Measurements from ENCODE around the gene MIP. TPM values are rescaled to one million over a fixed set of nuclear protein-coding genes. Genes with fewer than 3 reads are reported as not detected.

MIP gene
- polyA plus RNA-seq, 1 donor from 2014 or later = not detected

GRCh38 chr12:56425193-56425592, 29.3 kb downstream of the MIP start:
- TF ChIP-seq RAD21 (conservative IDR thresholded peaks at IDR 0.05) (no peak), MXI1 (conservative IDR thresholded peaks at IDR 0.05; ENCODE audit: poor library complexity, severe bottlenecking) (no peak), TAF1 (IDR thresholded peaks at IDR 0.05; ENCODE audit: low read depth) (no peak), EP300 (conservative IDR thresholded peaks at IDR 0.05; ENCODE audit: poor library complexity, severe bottlenecking) (no peak), POLR2AphosphoS5 (IDR thresholded peaks at IDR 0.05) (no peak), EZH2 (IDR thresholded peaks at IDR 0.05; ENCODE audit: borderline replicate concordance, insufficient read depth, low read length, poor library complexity, severe bottlenecking) (no peak)
- TF ChIP-seq, protein P1, sequence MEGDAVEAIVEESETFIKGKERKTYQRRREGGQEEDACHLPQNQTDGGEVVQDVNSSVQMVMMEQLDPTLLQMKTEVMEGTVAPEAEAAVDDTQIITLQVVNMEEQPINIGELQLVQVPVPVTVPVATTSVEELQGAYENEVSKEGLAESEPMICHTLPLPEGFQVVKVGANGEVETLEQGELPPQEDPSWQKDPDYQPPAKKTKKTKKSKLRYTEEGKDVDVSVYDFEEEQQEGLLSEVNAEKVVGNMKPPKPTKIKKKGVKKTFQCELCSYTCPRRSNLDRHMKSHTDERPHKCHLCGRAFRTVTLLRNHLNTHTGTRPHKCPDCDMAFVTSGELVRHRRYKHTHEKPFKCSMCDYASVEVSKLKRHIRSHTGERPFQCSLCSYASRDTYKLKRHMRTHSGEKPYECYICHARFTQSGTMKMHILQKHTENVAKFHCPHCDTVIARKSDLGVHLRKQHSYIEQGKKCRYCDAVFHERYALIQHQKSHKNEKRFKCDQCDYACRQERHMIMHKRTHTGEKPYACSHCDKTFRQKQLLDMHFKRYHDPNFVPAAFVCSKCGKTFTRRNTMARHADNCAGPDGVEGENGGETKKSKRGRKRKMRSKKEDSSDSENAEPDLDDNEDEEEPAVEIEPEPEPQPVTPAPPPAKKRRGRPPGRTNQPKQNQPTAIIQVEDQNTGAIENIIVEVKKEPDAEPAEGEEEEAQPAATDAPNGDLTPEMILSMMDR (IDR thresholded peaks at IDR 0.05; ENCODE audit: poor library complexity, severe bottlenecking) = no peak
- no peaks in the 10 kb centered on the region for H3K36me3 ChIP-seq (ENCODE audit: insufficient read depth, low read length)

DNA sequence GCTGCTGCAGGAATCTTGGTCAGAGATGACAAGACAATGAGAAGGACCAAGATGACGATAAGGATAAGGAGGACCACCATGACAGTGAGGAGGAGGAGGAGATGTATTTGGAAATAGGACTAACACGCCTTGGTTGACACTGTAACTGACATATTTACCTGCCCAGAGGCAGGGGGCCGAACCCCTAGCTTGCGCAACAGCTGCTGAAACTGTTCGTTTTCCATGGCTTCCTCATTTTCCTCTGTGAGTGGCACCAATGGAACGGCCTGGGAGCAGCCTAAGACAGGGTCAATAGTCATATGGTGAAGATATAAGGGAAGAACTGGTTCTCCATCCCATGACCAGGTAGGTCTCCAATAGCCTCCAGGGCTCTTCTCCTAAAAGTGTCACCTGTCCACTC, 34.0 kb downstream of the MIP start:
- Histone ChIP-seq H3K36me3 (ENCODE audit: insufficient read depth, low read length) (no peaks in the 10 kb centered on the region), H3K79me2 (replicated peaks; ENCODE audit: insufficient read depth, low read length) (no peaks in the 10 kb centered on the region), H3K9ac (ENCODE audit: low read length) (no peak overlapping the region), H3F3A (ENCODE audit: insufficient read depth, low read length, poor library complexity, severe bottlenecking) (no peaks in the 10 kb centered on the region), H4K20me1 (ENCODE audit: insufficient read depth) (no peaks in the 10 kb centered on the region), H2AFZ (ENCODE audit: low read depth, low read length) (no peak overlapping the region), H3K27ac (ENCODE audit: low read length) (no peak overlapping the region), H3K9me3 (ENCODE audit: low read length) (no peaks in the 10 kb centered on the region), H3K27me3 (ENCODE audit: insufficient read depth, low read depth, low read length) (no peaks in the 10 kb centered on the region), H3K4me2 (ENCODE audit: low read length) (no peak overlapping the region), H3K9me2 (ENCODE audit: insufficient read depth, low read length) (no peaks in the 10 kb centered on the region), H3K4me3 (ENCODE audit: low read length) (no peak overlapping the region)
- TF ChIP-seq EP300 (conservative IDR thresholded peaks at IDR 0.05; ENCODE audit: poor library complexity, severe bottlenecking) (no peak), REST (IDR thresholded peaks at IDR 0.05; ENCODE audit: borderline replicate concordance) (no peak), MXI1 (conservative IDR thresholded peaks at IDR 0.05; ENCODE audit: poor library complexity, severe bottlenecking) (no peak), TAF1 (IDR thresholded peaks at IDR 0.05; ENCODE audit: low read depth) (no peak), EZH2 (IDR thresholded peaks at IDR 0.05; ENCODE audit: borderline replicate concordance, insufficient read depth, low read length, poor library complexity, severe bottlenecking) (no peak), POLR2AphosphoS5 (IDR thresholded peaks at IDR 0.05) (no peak), RAD21 (conservative IDR thresholded peaks at IDR 0.05) (no peak), SMC3 (conservative IDR thresholded peaks at IDR 0.05; ENCODE audit: poor library complexity) (no peak)
- TF ChIP-seq, protein P1 (IDR thresholded peaks at IDR 0.05; ENCODE audit: poor library complexity, severe bottlenecking) = no peak

More at GRCh38 chr12:56425193-56425592, 29.3 kb downstream of the MIP start:
- Histone ChIP-seq H3K27me3 (ENCODE audit: insufficient read depth, low read depth, low read length) (no peaks in the 10 kb centered on the region), H3K9me2 (ENCODE audit: insufficient read depth, low read length) (no peaks in the 10 kb centered on the region), H4K20me1 (ENCODE audit: insufficient read depth) (no peaks in the 10 kb centered on the region), H3K9me3 (ENCODE audit: low read length) (no peaks in the 10 kb centered on the region), H3K79me2 (replicated peaks; ENCODE audit: insufficient read depth, low read length) (no peaks in the 10 kb centered on the region), H3K27ac (ENCODE audit: low read length) (no peak overlapping the region), H3K4me2 (ENCODE audit: low read length) (no peak overlapping the region), H3K9ac (ENCODE audit: low read length) (no peak overlapping the region), H3F3A (ENCODE audit: insufficient read depth, low read length, poor library complexity, severe bottlenecking) (no peaks in the 10 kb centered on the region), H2AFZ (ENCODE audit: low read depth, low read length) (no peak overlapping the region), H3K4me3 (ENCODE audit: low read length) (no peak overlapping the region)

Measured in neural cell (in vitro differentiated cells).